PFSK-1 (cell line): ENCODE data around the gene DIP2B.

Source experiments
- POLR2AphosphoS5 ChIP-seq: IDR thresholded peaks from 2 replicates; pipeline ENCODE4 v1.6.1; 2012; ENCODE audit warnings: low read depth, mild to moderate bottlenecking, control low read depth, low read length, moderate library complexity
- REST ChIP-seq, 2 experiments: IDR thresholded peaks; 2 replicates each; pipeline versions ENCODE4 v1.6.1 to v1.8.0; 2011 to 2012; ENCODE audit warnings: low read depth in 2 of 2, low read length in 2 of 2, control low read depth in 1 of 2, inconsistent platforms in 1 of 2, mild to moderate bottlenecking in 1 of 2, moderate library complexity in 1 of 2; ENCODE audit not compliant: insufficient read depth in 1 of 2
- TAF1 ChIP-seq: IDR thresholded peaks from 2 replicates; pipeline ENCODE4 v1.6.1; 2012; ENCODE audit warnings: low read length, control low read depth, borderline replicate concordance; ENCODE audit not compliant: insufficient read depth

DNA sequence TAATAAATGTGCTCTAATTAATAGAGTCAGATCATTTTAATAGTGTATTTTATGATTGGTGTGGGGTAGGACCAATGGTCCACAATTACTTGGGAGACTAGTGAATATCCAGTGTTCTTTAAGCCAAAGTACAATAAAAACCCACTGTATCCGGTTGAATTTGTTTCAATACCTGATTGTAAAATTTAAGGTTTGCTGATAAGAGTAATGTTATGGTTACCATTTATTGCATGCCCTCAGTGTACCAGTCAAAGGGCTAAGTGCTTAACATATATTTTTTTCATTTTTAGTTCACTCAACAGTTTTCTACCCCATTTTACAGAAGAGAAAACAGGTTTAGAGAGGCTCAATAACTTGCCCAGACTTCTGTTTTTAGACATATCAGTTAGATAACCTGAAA lies 161.2 kb downstream of the DIP2B start:
- TF ChIP-seq TAF1 (no peak), POLR2AphosphoS5 (no peak), REST (IDR thresholded peaks at IDR 0.05; ENCODE audit: insufficient read depth in 1 of 2, low read depth in 2 of 2, low read length in 2 of 2) (no peak)
